CD4-positive, alpha-beta T cell treated with Interleukin-4 for 1 hour (primary cell): Measurements from ENCODE around the gene MIPOL1.

Experiments
- DNase-seq, 2 donors: peaks; one replicate each; pipeline ENCODE4 v3.0.0-alpha.2; 2020 to 2022

Gene MIPOL1

DNA sequence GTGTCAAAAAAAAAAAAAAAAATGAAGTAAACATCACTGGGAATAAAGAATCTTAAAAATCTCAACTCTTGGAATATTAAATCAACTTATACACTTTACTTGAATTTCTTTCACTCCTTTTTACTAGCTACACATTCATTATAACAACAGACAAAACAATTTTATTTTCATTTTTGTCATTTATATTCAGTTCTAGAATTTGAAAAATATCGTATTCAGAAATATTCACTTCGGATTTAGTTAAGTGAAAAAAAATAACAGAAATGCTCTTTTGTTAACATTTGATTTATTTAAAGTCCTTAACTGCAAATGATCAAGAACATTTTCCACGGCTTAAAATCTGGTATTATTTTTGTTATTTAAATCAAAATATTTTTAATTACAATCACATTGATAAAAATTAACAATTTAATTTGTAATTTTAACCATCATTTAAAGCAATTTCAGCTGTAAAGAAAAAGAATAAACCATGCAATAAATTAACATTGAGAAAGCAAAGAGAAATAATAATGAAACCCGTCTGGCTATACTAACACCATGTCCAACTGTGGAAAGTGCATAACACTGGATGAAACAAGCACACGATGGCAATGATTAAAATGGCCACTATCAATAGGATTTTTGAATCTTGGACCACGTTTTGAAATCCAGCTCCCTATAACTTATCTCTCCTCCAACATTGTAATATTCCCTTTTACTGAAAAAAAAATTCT lies 392.1 kb downstream of the MIPOL1 start:
- DNase-seq, result no peak

DNA sequence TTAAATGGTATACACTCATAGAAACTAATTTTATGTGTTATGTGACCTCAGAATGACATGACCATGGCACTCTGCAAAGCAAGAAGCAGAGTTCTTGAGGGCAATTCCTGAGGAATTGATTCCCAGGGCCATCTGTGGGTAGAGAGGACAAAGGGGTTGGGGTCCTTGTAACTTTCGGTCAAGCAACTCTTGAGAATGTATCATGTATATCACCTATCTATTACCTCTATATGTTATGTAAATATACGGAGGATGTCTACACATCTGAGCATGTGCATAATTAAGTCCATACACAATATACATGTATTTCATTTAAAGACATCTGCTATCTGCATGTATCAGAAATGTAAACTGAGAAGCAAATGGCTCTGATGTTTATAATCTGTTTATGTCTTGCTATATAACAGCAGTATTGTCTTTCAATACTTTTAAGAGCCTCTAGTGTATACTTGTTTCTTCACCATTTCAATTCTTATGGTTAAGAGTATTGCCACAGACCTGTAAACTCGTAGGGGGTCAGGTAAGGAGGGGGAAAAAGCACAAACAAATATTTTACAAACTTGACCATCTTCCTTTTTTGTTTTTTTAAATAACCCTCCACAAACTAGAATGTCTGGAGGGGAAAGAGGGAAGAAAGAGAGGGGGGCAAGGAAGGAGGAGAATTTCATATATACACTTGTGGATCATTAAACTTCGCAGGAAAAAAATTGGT lies 392.8 kb downstream of the MIPOL1 start:
- DNase-seq, result no peak

DNA sequence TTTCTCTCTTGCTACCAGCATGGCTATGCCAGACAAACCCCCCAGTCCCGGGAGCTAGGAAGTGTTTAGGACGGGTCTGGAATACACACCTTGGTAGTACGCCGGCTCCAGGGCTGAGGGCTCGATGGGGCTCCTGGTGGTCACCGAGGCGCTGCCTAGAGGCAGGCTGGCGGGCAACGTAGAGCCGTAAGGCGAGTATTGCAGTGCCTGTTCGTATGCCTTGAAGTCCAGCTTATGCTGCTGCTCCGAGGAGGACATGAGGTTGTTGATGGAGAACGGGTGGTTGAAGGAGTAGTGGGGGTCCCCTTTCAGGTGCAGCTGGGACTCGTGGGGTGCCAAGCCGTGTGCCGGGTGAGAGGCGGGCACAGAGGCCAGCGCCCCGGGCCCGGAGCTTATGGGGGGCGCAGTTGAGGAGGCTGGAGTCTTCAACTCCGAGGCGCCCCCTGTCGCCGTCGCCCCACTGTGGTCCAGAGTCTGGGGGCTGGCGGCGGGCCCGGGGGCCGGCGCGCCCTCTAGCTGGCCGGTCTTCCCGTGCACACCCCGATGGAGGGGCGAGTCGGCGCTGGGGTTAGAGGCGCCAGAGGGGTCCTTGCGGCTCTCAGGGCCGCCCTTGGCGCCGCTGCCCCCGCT lies 393.7 kb downstream of the MIPOL1 start:
- no peak for DNase-seq

DNA sequence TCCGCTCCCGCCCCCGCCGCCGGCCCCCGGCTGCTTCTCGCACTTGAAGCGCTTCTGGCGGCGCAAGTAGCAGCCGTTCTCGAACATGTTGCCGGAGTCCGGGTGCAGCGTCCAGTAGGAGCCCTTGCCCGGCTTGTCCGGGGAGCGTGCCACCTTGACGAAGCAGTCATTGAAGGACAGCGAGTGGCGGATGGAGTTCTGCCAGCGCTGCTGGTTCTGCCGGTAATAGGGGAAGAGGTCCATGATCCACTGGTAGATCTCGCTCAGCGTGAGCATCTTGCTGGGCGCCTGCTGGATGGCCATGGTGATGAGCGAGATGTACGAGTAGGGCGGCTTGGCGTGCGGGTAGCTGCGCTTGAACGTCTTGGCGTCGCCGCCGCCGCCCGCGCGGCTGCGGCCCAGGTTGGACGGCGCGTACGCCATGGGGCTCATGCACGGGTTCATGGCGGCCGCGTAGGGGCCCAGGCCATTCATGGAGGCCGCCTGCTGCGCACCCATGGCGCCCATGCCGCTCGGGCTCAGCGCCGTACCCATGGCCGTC lies 394.3 kb downstream of the MIPOL1 start:
- DNase-seq, result no peak

DNA sequence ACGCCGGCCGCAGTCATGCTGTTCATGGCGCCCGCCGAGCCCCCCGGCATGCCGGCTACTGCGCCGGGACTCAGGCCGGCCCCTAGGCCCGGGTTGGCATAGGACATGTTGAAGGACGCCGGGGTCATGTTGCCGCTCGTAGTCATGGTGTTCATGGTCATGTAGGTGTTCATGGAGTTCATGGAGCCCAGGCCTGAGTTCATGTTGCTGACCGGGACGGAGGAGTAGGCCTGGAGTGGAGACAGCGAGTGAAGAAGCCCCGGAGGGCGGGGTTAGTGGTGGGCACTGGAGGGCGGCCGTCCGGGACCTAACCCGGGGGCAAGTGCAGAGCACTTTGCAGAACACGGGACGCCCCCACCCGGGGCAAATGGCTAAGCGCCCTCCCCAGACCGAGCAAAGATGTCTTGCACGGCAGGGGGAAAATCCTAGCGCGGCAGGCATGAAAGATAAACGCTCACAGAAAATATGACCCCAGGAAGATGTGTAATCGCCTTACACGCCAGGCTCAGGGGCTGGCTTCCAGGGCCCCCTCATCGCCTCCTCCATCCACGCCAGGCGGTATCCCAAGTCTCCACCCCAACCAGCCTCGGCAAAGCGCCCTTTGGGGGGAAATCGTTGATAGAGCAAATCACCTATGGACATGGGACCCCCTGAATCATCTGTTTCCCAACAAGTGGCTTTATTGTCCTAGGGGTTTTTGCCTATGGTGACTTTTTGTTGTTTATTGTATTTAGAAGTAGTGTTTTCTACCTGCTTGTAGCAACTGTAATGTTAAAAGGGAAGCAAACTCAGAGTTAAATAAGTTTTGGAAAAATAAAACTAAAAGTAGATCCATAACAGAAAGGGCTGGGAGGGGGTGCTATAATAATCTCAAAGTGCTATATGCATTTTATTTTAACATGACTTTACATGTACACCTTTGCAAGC lies 395.0 kb downstream of the MIPOL1 start:
- DNase-seq, result no peak

DNA sequence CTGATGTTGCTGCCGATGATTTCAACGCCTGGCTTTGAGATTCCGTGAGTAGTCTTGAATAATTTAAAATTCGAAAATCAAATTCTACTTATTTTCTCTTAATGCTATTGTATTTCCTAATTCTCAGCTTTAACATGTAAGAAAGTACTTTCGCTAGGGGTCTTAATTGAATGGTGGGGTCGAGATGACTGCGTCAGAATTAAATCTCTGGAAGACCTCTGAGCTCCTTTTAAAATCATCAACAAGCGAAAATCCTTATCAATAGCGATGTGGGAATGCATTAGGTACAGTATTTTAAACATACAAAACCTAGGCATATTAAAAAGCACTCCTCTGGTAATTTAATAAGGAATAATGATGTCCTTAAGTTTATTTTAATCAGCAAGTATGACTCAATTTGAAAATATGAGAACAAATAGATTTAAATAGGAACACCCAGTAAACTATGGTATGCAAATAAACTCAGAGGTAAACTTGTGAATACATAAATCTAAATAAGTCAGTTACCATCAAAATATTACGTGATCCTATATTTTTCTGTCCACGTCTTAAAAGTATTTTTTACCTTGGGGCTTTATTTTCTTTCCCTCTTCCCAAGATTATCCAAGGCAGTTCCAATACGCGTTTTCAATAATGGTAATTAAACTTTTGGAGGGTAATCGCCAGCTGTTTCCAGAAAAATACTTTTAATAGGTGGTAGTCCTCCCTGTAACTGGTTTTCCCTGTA lies 395.9 kb downstream of the MIPOL1 start:
- DNase-seq, result no peak

DNA sequence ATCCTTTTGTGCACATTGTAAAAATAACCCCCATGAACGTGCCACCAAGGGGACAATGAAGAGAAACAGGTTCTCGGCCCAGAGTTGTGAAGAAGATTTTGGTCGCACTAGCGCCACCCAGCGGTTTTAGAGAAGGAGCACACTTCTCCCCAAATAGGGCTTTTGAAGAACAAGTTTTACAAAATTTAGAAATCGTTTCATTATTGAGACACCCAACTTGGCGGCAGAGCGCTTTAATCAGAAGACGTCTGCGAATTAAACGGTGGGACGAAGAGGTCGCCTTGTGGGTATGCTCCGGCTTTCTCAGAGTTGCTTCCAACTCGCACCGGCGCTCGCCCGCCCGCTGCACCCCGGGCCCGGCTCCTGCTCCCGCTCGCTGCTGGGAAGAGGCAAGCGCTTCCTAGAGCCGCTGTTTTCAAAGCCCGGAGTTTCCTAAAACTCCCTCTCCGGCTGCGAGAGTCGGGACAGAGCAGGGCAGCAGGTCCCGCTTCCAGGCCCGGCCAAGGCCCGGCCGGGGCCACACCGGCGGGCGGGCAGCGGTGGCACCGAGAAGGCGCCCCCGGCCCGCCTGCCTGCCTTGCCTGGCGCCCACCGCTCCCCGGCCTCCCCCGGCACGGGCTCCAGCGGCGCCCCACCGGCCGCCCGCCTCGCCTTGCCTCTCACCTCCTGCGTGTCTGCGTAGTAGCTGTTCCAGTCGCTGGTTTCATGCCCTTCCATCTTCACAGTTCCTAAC lies 396.7 kb downstream of the MIPOL1 start:
- peak in 1 of 2 donors; percentile 6 for DNase-seq

DNA sequence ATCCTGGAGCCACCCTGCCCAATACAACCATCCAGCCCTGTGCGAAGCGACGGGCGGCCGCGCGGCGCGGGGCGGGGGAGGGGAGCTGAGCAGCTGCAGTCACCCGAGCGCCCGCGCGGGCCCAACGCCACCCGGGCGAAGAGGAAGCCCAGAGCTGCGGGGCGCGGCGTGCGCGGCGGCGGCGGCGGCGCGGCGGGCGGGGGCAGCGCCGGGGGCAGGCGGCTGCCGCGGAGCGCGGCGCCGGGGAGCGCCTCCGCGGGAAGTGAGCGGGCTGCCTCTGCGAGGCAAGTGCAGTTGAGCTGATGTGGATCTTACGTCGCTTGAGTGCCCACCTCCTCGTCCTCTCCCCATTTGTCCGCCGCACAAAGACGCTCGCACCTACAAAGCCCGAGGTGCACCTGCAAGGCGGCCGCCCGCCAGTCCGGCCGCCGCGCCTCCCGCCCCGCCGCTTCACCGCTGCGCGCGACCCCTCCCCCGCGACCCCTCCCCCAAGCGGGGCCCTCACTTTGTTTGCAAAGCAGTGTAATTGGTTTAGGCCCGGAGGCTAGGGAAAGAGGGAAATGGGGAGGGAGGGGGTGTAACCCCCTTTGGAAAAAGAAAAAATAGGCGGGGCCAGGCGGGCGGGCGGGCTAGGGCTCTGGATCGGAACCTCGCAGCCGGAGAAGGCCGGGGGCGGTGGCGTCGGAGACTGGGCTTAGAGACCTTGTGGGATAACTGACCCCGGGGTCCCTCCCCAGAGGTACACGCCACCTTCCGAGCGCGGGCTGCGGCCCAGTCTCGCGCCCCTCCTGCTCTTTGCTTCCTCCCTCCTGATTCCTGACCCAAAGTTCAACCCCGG lies 397.5 kb downstream of the MIPOL1 start, which contains the start of the genes FOXA1 and TTC6:
Gene FOXA1, minus strand, starts transcription at position 279 of the 838 bp plus-strand sequence. Its CDS starts 277 bp downstream, at position 2.
Gene TTC6, plus strand, starts transcription at position 659 of the 838 bp plus-strand sequence. CDS start 26,436 bp downstream, outside the sequence.
- no peak for DNase-seq

DNA sequence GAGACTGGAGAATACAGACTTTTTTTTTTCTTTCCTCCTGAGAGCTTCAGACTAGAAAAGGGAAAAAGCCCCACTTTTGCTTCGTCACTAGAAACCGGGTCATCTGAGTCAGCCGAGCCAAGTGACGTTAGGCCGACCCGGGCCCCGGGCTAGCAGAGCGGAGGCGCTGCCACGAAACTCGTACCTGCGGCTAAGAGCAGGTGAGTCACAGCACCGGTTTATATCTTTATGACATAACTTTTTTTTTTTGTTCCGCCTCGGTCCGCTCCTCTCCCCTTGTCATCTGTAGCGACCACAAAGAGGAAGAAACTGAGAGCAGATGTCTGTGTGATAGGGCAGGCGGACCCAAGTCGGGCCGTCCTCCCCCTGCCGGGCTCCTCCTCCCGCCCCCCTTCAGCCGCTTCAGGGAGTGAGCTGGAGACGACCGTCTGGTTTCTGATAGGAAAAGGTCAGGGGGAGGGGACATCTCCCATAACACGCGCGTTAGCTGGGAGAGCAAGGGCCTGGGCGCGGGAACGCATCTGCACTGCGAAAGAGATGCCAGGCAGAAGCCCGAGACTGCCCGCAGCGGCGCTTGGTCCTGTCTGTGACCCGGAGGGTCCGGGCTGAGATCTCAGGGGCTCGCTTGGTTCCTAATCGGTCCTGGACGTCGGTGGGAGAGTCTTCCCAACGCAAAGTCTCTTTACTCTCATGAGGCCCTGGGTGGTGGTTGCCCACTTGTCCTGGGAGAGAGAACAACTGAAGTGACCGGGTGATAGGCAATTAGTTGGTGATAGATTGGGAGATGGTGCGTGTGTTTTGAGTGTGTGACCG lies 398.3 kb downstream of the MIPOL1 start:
- peak in 1 of 2 donors; percentile 5 for DNase-seq

DNA sequence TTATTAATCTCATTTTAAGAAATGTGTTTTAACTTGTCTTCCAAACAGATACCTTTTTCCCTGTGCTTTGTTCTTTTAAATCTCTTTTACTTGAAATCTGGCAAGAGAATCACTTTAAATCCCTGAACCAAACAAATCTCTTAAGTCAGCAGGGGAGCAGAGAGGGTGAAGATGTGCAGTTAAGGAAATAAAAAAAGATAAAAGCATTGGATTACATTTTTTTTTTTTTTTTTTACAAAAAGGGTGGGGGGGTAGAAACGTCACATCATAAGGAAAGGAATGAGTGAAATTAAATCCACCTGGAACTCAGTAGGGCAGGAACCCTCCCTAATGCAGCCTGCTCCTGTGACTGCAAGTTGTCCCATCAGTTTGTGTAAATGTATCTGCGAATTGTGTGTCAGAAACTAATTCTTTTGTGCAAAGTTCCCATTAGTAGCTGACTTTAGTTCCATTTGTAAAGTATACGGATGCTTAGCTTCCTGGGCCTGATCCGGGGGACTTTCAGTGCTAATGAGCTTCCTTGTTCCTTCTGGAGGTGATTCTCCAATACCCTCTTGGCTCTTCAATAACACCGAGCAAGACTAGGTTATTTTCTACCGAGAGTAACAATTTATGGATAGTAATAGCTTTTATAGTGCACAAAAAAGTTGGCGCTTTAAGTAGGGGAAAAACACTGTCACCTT lies 399.2 kb downstream of the MIPOL1 start:
- DNase-seq, result no peak

DNA sequence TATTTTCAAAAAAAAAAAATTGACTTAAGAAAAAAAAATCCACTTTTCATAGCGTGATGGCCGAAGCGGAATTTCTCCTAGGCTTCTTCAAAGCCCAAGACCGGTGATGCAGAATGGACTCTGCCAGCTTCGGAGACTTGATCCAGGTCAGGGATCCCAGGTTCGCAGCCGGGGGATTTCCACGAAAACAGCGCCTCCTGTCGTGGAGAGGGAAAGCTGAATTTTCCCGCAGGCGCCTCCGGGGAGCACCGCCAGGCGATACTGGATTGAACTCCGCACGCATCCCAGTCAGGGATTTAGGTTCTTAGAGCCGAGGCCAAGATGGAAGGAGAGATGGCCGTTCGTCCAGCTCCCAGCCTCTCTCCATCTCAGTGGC lies 399.8 kb downstream of the MIPOL1 start:
- no peak for DNase-seq

DNA sequence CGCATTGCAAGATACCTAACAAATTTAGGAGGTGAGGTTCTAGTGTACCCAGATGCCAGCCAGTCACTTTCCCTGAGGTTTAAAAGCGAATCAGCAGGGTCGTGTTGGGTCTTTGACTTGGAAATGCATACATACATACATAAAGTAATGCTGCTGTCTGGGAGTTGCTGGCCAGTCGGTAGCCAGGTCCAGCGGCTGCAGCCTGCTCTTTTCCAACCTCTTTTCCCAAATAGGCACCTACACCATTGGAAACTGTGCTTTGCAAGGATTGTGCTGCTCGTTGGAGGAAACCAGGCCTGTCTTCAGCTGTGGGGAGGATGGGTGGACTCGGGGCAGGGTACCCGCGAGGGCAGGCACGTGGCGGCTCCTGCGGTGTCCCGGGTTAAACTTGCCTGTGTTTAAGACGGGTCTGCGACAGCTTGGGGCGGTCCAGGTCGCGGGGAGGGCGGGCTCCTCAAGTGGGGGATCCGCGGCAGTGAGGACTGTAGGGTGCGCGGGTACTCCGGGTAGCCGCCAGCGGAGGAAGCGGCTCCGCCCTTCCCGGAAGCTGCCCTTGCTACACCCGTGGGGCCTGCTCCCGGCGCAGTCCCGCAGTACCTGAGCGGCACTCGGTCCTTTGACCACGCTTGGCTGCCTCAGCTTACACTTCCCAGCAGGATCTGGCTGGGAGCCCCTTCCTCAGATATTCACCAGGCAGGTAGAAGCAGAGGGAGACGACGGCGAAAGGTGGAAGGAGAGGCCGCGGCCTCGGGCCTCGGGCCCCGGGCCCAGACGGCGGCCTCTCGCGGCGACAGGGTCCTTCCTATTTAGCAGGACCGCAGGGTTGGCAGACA lies 400.4 kb downstream of the MIPOL1 start:
- no peak for DNase-seq

DNA sequence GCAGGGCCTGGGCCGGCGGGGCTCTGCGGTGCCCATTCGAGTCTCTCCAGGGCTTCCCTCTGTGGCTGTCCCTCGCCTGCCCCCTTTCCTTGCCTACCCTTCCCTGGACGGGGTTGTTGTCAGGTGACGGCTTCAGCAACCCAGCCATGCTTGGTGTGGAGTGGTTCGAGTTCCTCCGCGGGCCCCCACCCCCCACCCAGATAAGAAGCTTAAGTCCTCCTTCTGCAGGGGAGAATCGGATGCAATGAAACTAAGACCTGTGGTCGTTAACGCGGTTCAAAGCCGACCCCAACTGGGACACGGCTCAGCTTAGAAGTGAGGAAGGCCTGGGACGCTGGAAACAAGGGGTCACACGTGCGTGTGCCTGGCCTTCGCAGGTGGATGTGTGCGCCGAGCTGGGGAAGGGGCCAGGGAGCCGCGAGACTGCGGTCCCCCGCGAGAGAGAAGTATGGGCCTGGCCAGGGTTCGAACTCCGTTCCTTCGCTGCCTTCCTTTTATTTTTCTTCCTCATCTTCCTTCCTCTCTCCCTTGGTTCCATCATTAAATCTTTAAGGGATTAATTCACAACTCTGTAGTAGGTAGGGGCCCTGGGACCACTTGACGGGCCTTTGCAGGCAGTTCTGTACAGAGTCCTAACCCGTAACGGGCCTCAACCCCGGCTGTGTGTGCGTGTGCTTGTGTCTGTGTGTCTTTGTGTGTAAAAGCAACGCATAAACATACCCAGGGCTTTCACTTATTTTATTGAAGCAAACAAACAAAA lies 401.2 kb downstream of the MIPOL1 start:
- no peak for DNase-seq

DNA sequence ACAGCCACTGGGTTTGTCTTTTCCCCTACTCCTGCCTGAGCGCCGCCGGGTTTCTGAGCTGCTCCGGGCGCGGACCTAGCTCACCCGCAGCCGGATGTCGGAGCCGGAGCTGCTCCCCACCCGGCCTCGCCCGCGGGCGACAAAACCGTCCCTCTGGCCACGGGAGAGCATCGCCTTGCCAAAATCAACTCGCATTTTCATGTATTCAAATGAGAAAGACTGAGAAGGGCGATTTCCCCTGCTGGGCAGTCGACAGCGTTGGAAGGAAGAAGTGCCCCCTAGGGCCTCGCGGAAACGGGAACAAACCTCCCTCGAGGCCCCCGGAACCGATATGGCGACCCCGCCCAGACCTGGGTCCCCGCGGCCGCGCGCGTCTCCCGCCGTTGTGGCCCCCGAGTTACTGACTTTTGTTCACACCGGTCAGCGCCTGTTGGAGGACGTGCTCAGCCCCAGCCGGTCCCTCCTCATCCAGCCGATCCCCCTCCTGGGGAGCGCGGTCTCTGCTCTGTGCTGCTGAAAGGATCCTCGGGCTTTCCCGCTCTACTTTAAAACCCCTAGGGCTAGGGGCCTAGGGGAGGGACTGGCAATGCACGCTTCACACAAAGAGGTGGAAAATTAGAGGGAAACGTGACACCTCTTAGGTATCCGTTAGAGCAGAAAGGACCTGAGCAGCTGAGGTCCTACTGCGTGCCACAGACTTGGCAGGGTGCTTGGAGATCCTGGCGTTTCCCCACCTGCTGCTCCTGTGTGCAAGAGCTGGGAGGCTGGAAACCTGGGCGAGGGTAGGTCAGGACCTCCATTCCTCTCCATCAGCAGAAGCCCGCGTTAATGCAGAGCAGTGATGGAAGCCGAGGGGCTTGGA lies 402.0 kb downstream of the MIPOL1 start:
- DNase-seq, result no peak

DNA sequence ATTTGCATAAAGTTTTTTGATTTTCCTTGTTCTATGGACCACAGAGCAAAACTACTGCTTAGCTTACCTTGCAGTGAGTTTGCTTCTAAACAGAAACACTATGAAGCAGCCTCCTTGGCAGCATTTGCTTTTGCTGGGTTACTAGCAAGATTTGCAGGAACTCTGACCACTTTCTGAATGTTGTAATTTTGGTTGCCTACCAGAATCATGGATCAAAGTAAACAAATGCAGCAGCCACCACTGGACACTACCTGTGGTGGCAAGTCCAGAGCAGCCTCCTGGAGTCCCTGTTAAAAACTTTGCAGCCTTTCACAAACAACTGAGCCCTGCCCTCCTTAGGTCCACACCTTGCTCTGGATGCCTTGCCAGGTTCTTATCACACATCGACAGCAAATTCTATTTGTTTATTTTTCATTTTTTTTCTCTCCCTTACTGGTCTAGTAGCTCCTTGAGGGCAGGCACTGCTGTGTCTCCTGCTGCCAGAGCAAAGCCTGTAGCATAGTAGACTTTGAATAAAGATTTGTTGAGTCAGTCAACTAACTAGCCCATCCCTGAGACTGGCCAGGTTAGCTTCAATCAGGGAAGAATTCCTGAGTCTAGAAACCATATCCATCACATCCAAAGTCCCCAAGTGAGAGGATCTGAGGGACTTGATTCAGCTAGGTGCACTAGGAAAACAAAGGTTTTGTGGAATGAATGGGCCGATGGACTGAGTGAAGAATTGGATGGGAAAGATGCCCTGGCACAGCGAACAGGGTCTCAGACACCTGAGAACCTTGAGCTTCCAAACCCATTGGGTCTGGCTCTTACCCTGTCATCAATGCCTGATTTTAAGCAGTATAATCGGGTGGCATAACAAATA lies 403.4 kb downstream of the MIPOL1 start:
- DNase-seq, result no peak
